GM06990 (cell line): ENCODE results near the gene S100PBP.
"Not testable (repeated sequence)": the region's sequence is repeated elsewhere in the genome, so short reads cannot be mapped to it uniquely, and the experiment has no call there.

Experiments
- DNase-seq: peaks from one replicate; pipeline ENCODE4 v3.0.0-alpha.2; 2011; ENCODE audit not compliant: insufficient read length; ENCODE audit errors: extremely low read depth
- H3K27me3 ChIP-seq: replicated peaks from 2 replicates; pipeline ENCODE4 v1.6.0; 2011; ENCODE audit warnings: low read length; ENCODE audit not compliant: control insufficient read depth, insufficient read depth
- H3K36me3 ChIP-seq: 2 replicates; pipeline ENCODE4 v1.5.1; 2011; ENCODE audit warnings: low read length; ENCODE audit not compliant: control insufficient read depth, insufficient read depth
- H3K4me3 ChIP-seq: replicated peaks from 2 replicates; pipeline ENCODE4 v1.5.1; 2011; ENCODE audit warnings: low read depth, mild to moderate bottlenecking, control low read depth, low read length
- CTCF ChIP-seq: IDR thresholded peaks from 2 replicates; pipeline ENCODE4 v1.5.1; 2011; ENCODE audit warnings: low read length, control low read depth, mild to moderate bottlenecking, inconsistent platforms; ENCODE audit not compliant: insufficient read depth, poor library complexity, severe bottlenecking

Gene S100PBP

GRCh38 chr1:32901823-32902534 lies 84.5 kb downstream of the S100PBP start:
- Histone ChIP-seq H3K4me3 (peak overlapping the region; percentile 43), H3K36me3 (no peaks in the 10 kb centered on the region), H3K27me3 (peaks cover 6% of the 10 kb centered on the region)
- DNase-seq: no peak
- TF ChIP-seq CTCF: no peak

- TF ChIP-seq CTCF: no peak
- no peak for DNase-seq
- Histone ChIP-seq H3K4me3 (no peak overlapping the region), H3K36me3 (no peaks in the 10 kb centered on the region), H3K27me3 (peaks cover 6% of the 10 kb centered on the region)
Observed at GRCh38 chr1:32902535-32902920, 85.1 kb downstream of the S100PBP start.

- no peak for TF ChIP-seq CTCF
- peaks cover 5% of the 10 kb centered on the region for H3K27me3 ChIP-seq
- no peak overlapping the region for H3K4me3 ChIP-seq
- no peak for DNase-seq
- no peaks in the 10 kb centered on the region for H3K36me3 ChIP-seq
Observed at GRCh38 chr1:32903991-32904785, 86.7 kb downstream of the S100PBP start.

GRCh38 chr1:32904797-32905196 lies 87.3 kb downstream of the S100PBP start:
- TF ChIP-seq CTCF: no peak
- Histone ChIP-seq H3K4me3 (no peak overlapping the region), H3K36me3 (no peaks in the 10 kb centered on the region), H3K27me3 (peaks cover 5% of the 10 kb centered on the region)
- no peak for DNase-seq

DNA sequence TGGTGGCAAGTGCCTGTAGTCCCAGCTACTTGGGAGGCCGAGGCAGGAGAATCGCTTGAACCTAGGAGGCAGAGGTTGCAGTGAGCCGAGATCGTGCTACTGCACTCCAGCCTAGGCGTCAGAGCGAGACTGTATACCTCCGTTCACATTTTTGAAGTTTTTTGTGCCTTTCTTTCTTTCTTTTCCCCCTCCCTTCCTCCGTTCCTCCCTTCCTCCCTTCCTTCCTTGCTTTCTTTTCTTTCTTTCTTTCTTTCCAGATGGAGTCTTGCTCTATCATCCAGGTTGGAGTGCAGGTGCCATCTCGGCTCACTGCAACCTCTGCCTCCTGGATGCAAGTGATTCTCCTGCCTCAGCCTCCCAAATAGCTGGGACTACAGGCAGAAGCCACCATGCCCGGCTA lies 88.1 kb downstream of the S100PBP start:
- H3K4me3 ChIP-seq, H3K36me3 ChIP-seq, H3K27me3 ChIP-seq, DNase-seq: not testable (repeated sequence)

DNA sequence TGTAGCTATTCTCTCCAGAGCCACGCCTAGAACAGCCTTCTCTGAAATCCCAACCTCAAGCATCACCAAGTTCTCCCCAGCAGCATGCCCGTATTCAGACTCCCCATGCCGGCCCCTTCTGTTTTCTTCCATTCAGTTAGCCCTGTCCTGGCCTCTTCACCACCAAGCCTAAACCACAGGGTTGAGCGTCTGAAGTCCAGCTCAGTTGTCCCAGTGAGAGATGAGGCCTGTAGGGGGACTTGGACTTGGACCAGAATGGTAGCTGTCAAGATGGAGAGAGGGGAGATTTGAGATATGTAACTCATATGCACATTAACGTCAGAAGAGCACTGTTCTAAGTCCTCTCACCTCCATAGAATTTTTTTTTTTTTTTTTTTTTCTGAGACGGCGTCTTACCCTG lies 89.2 kb downstream of the S100PBP start:
- Histone ChIP-seq H3K27me3 (peaks cover 2% of the 10 kb centered on the region; the same call in 1 of the 2 replicates), H3K4me3 (no peak overlapping the region), H3K36me3 (no peaks in the 10 kb centered on the region)
- no peak for DNase-seq
- TF ChIP-seq CTCF: no peak
